D341Med (cell line): ENCODE measurements around the gene TLL1.

Source experiments
- DNase-seq: peaks from one replicate; pipeline ENCODE4 v3.0.0; 2012; ENCODE audit warnings: low spot score

The TLL1 gene

GRCh38 chr4:166049036-166049435 is 176.0 kb downstream of the TLL1 start:
- DNase-seq, result no peak

- no peak for DNase-seq
These were observed 191.7 kb downstream of the TLL1 start for GRCh38 chr4:166064721-166065120.

GRCh38 chr4:166065324-166065723 is 192.3 kb downstream of the TLL1 start:
- no peak for DNase-seq

- DNase-seq, result no peak
These were observed 193.9 kb downstream of the TLL1 start for GRCh38 chr4:166066936-166067335.

GRCh38 chr4:166067915-166068314 is 194.9 kb downstream of the TLL1 start:
- DNase-seq, result no peak

- no peak for DNase-seq
These were observed 200.7 kb downstream of the TLL1 start for GRCh38 chr4:166073783-166074182.

- no peak for DNase-seq
These were observed 202.6 kb downstream of the TLL1 start for GRCh38 chr4:166075599-166075998.

- DNase-seq, result no peak
These were observed 204.7 kb downstream of the TLL1 start for GRCh38 chr4:166077782-166078181.

GRCh38 chr4:166078383-166078782 is 205.3 kb downstream of the TLL1 start:
- no peak for DNase-seq

GRCh38 chr4:166078955-166079354 is 205.9 kb downstream of the TLL1 start:
- DNase-seq, result no peak

- no peak for DNase-seq
These were observed 214.5 kb downstream of the TLL1 start for GRCh38 chr4:166087569-166087968.

- DNase-seq, result no peak
These were observed 215.5 kb downstream of the TLL1 start for GRCh38 chr4:166088576-166088975.

GRCh38 chr4:166091146-166091545 is 218.1 kb downstream of the TLL1 start:
- DNase-seq, result no peak

GRCh38 chr4:166091912-166092510 is 219.0 kb downstream of the TLL1 start:
- DNase-seq, result peak; percentile 38

GRCh38 chr4:166092797-166093290 is 219.8 kb downstream of the TLL1 start:
- DNase-seq, result no peak

GRCh38 chr4:166104623-166105022 is 231.6 kb downstream of the TLL1 start:
- no peak for DNase-seq

- DNase-seq, result no peak
These were observed 248.9 kb downstream of the TLL1 start for GRCh38 chr4:166121897-166122296.

GRCh38 chr4:166123546-166123945 is 250.5 kb downstream of the TLL1 start:
- no peak for DNase-seq

- no peak for DNase-seq
These were observed 255.4 kb downstream of the TLL1 start for GRCh38 chr4:166128403-166128802.

- no peak for DNase-seq
These were observed 261.2 kb downstream of the TLL1 start for GRCh38 chr4:166134285-166134684.

- DNase-seq, result no peak
These were observed 267.9 kb downstream of the TLL1 start for GRCh38 chr4:166140951-166141350.

GRCh38 chr4:166143227-166143626 is 270.2 kb downstream of the TLL1 start:
- no peak for DNase-seq

GRCh38 chr4:166144607-166145006 is 271.6 kb downstream of the TLL1 start:
- no peak for DNase-seq

GRCh38 chr4:166146806-166147540 is 273.9 kb downstream of the TLL1 start:
- DNase-seq, result no peak
